ENCODE measurements around the gene CLTC.

CLTC gene

DNA sequence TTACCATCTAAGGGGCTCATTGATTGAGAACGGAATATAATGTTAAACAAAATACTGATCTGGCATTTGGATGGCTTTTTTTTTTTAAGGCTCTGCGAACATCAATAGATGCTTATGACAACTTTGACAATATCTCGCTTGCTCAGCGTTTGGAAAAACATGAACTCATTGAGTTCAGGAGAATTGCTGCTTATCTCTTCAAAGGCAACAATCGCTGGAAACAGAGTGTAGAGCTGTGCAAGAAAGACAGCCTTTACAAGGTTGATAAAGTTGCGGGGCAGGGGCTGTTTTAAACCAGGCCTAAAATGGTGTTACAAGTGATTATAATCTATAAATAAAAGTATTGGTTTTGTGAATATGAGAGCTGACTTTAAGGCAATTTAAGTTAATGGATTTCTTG, 65.3 kb downstream of the CLTC start:
- no peak for DNase-seq (ENCODE audit: low read depth)

DNA sequence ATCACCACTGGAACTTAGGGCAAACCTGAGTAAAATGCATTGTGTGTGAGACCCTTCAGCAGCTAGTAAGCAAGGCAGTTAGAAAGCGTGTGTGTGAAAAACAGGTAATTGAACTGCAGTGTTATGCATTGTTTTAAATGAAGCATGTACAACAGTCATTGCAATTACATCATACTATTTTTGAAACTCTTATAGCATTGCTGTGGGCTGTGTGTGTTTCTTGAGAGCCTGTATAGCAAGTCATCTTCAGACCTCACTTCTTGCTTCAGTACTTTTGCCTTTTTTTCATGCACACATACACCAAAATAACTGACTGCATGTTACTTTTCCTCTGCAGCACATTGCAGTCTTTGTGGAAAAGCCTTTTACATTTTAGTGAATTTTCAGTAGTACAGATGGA, 68.3 kb downstream of the CLTC start:
- DNase-seq (ENCODE audit: low read depth) = no peak

DNA sequence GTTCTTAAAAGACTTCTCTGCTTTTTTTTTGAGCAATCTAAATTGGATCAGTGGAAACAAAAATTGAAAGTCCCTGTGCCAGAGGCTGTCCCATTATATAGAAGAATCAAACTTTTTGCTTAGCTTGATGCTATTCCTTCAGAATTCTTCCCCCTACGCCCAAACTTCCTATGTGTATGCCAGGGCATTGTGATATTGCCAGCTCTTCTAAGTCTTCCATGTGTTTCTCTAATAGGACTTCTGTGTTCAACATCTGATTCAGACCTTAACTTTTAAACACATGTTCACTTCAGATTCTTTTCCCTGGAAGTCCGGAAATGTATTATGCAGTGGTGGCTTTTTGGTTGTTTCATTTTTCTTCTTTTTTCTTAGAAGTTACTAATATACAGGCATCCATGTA, 68.8 kb downstream of the CLTC start:
- no peak for DNase-seq (ENCODE audit: low read depth)

DNA sequence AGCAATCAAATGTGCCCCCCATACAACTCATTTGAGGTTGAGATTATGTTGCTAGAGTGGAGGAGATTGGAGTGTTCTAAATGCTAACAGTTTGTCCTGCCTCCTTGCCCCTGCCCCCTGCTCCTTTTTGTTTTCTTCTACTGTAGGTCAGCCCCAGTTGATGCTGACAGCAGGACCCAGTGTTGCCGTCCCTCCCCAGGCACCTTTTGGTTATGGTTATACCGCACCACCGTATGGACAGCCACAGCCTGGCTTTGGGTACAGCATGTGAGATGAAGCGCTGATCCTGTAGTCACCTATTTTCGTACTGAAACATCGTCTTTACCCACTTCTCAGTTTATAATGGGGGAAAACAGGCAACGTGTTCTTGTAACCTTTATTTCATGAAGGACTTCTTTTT, 73.9 kb downstream of the CLTC start:
- DNase-seq (ENCODE audit: low read depth) = no peak

DNA sequence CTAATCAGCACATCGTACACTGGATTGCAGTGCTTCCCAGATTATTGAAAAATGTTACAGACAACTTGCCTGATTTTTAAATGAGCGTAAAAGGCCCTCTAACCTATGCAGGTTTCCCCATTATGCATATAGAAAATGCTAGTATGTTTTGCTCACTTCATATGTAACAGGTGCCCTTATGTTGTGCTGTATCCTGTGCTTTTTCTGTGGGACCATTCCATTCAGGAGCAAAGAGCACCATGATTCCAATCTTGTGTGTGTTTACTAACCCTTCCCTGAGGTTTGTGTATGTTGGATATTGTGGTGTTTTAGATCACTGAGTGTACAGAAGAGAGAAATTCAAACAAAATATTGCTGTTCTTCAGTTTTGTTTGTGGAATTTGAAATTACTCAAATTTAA, 74.6 kb downstream of the CLTC start:
- no peak for DNase-seq (ENCODE audit: low read depth)

DNA sequence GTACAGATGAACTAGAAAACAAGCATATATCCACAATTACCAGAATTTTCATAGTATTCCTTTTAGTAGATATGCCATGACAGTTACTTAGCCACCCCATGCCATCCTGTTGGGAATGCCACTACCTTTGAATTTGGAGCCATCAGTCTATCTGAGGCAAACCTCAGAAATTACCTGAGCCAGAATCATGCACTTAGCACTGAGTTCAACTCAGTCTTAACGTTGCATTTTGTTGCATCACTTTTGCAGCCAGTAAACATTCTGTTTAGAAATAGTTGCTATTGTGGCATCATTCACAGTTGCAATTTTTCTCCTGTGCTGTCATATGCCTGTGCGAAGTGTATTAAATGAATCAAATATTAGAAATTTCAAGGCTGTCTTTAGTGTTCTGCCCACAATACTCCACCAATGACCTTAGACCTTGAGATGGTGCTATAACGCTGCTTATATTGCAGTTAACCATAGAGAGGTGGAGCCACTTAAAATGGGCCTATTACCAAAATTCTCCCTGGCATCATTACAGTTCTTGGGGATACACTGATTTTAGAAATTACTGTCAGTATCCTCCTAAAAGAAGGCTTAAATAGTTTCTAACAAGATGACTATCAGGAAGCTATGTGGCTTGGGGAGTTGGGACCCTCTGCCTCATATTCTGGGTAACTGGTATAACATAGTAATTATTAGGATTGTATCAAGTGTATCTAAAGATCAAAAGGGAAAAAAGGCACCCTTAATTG, 76.4 kb downstream of the CLTC start:
- peak; percentile 53 for DNase-seq (ENCODE audit: low read depth)

DNA sequence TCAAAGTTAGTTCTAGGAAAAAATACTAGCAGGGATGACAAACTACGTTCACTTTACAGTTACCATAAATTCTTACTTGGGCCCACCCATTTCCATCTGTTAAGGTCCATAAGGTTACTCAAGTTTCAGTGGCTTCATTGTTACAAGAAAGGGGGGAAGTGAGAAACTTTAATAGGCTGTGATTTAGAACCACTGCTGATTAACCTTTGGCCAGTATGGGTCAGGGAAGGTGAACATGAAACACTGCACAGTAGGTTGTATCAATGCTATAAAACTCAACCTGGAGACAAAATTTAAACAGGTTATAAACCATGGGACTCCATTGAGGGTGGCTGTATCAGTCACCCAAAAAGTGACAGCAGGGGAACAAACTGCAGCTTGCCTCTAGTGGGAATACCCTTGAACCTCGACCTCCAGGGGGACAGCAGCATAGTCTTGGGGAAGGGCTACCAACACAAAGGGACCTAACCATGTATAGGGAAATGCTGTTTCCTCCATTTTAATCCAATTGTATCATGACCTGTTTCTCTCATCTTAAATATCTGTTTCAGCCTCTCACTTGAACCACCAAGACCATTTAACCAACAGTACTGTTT, 77.1 kb downstream of the CLTC start:
- no peak for DNase-seq (ENCODE audit: low read depth)

DNA sequence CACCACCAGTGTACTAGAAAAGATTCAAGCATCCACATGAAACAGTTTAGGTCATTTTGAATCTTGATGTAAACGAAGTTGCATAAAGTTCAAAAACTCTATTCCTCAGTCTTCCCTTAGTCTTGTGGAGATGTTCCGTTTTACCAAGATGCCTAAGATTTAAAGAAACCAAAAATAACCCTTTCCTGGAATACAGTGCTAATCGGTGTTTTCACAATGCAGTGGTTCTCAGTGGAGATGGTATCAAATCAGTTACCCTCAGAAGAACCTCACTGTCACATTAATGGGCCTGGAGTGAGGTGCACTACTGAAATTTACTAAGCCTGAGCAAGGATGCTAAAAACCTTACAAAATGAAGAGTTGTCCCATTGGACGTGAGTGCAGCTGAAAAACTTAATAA, 78.4 kb downstream of the CLTC start:
- DNase-seq (ENCODE audit: low read depth) = no peak

DNA sequence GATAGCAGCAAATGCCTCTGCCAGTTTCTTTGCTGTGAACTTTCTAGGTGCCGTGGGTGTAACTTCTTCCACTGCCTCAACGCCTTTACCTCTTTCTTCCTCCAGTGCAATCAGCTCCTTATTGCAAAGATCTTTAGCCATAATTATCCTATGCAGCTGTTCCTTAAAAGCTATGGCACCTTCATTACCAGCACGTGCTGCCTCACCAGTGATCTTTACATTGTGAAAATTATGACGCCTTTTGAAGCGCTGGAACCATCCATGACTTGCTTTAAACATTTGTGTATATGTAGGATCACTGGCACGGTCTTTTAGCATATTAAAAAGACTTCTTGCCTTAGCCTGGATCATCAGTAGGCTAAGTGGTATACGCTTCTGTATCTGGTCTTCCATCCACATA, 79.5 kb downstream of the CLTC start:
- DNase-seq (ENCODE audit: low read depth) = no peak

DNA sequence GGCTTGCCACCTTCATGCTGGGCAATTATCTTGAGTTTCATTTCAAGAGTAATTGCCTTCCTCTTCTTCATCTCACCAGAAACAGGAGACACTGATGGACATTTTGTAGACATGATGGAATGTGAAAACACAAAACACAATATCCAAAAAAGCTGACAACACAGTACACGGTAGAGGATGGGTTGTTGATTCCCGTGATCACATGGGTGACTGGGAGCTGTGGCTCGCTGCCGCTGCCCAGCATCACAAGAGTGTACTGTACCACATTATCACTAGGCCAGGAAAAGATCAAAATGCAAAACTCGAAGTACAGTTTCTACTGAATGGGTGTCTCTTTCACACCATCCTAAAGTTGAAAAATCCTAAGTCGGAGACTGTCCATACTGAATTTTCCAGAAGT, 80.1 kb downstream of the CLTC start:
- DNase-seq (ENCODE audit: low read depth) = no peak

DNA sequence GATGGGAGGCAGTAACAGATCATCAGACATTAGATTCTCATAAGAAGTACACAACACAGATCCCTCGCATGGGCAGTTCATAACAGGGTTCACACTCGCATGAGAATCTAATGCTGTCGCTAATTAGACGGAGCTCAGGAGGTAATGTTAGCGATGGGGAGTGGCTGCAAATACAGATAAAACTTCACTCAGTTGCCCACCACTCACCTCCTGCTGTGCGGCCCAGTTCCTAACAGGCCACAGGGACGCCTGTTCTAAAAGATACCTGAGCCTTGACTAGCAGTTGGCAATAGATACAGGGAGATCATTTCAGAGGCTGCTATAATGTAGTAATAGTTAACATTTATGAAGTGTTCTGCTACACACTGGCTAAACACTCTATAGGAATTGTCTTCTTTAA, 82.6 kb downstream of the CLTC start:
- DNase-seq (ENCODE audit: low read depth) = no peak

DNA sequence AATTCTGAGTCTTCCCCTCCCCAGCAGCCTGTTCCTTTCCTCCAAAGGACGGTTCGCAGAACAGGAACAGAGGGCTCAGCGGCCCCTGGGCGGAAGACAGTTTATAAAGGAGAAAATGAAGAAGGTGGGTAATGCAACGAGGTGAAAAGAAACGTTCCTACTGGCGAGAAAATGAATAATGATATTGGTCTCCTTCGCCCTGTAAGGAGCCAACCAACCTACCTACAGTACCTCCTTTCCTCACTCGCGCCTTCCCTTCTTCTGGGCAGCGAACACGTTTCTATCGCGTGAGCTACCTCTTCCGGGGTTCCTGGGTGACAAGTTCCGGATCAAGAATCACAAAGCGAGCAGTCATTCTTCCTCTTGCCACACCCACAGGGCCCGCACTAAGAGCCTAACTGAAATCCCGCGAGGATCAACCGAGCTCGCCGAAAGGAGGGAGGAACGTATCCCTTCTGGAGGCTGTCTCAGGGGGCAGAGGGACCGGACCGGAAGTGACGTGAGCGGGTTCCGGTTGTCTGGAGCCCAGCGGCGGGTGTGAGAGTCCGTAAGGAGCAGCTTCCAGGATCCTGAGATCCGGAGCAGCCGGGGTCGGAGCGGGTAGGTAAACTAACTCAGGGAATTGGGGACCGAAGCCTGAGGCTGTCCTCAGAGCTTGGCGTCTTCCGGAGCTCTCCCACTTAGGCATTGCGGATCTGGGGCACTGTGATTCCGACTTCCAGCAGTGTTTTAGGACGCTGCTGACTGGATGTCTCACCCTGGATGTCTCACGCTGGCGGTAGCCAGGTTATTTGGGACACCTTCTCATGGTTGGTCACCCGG, 87.7 kb downstream of the CLTC start, which contains the start of the genes PTRH2 and VMP1:
Gene PTRH2 (minus strand): TSS at position 282 of the 822 bp plus-strand sequence. CDS start 9,452 bp downstream, outside the sequence.
Gene VMP1 (plus strand): TSS at position 506 of the 822 bp plus-strand sequence. CDS start 23,793 bp downstream, outside the sequence.
- peak; percentile 99 for DNase-seq (ENCODE audit: low read depth)

DNA sequence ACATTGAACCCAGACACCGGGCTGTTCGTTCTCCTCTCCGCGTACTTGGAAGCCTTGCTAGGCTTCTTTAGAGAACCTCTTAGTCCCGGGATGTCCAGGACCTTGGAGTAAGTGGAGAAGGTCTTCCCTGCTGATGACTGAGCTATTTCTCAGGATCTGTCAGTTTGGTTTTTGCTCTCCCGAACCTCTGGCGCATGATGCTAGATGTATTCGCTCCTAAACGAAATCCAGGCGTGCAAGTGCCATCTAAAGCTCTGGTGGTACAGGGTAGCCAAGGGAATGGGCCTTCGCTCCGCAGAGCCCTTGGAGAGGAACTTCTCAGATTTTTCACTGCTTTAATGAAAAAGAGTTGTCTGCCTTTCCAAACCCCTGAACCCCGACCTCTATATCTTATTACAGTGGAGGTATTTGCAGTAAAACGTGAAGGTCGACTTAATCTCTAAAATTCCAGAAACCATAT, 88.3 kb downstream of the CLTC start:
- DNase-seq (ENCODE audit: low read depth) = no peak

DNA sequence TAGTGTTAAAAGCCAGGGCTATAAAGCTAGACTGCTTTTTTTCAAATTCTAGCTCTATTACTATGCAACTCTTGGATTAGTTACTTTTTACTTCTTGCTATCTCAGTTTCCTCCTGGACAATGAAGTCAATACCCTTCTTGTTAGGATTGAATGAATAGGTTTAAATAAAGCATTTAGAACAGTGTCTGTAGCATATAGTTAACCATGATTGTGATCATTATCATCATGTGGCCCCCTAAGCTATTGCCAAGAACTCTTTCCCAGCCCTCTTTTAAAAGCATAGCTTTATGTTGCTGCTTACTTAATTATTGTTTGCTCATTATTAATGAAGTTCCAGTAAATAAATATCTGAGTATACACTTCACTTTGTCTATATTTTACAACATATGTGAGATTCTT, 92.2 kb downstream of the CLTC start:
- DNase-seq (ENCODE audit: low read depth) = no peak

DNA sequence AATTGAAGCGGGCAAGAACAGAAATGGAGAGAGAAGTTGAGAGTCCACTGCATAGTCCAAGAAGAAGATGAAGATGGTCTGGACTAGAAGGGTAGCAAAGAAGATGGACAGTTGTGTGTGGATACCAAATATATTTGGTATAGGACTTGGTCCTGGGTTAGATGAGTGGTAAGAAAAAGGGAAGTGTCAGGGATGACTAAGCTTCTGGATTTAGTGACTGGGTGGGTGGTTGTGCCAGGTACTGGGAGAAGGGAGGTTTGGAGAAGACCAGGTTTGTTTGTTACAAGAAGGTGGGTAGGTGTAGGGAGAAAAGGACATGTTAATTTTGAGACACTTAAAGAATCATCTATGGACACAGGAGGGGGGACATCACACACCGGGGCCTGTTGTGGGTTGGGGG, 93.2 kb downstream of the CLTC start:
- no peak for DNase-seq (ENCODE audit: low read depth)

DNA sequence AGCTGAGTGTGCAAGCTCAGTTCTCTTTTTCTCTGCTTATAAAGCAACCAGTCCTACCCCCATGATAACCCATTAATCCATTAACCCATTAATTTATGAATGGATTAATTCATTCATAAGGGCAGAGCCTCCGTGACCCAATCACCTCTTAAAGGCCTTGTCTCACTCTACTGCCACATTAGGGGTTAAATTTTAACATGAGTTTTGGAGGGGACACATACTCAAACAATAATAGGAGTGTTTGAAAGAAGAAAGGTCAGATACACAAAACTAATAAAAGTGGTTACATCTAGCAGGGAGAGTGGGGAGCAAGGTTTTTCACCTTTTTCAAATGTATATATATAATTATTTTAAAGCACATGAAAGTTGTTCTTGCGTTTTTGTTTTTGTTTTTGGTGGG, 94.6 kb downstream of the CLTC start:
- DNase-seq (ENCODE audit: low read depth) = no peak

DNA sequence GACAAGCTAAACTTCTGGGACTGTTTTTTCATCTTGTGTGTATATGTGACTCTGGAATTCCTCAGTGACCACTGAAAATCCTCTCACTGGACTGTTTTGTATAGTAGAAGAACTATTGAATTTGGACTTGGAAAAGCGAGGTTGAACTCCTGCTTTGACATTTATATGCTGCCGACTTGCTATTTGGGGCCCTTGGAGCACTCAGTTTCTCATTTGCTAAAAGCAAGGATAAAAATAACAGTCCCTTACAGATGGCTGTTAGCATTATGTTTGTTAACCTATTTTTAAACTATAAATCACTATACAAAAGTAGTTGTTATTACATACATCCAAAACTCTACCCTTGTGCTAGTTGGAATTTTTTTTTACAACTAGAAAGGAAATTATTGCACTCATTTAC, 96.7 kb downstream of the CLTC start:
- DNase-seq (ENCODE audit: low read depth) = no peak

DNA sequence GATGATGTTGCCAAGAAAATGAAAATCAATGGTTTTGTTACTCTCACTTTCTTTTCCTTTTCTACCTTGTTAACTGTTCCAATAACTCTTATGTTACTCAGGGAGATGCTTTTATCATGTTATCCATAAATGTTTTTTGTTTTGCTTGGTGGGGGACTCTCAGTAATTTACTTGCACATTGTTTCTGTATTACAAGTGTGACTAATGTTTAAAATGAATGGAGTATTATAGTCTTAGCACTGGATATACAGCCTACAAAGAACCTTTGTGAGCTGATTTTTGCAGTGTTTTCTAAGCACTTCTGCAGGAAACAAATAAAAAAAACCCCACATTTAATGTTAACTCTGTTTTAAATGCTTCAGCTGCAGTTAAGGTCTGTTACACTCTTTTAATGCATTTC, 99.8 kb downstream of the CLTC start:
- no peak for DNase-seq (ENCODE audit: low read depth)

DNA sequence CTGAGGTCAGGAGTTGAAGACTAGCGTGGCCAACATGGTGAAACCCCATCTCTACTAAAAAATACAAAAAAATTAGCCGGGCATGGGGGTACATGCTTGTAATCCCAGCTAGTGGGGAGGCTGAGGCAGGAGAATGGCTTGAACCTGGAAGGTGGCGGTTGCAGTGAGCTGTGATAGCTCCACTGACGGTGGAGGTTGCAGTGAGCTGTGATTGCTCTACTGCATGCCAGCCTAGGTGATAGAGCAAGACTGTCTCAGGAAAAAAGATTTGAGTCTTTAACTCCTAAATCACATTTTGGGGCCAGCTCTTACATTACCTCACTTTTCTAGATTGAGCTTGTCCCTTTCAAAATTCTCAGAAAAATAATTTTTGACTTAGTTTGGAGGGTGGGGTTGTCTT, 102.9 kb downstream of the CLTC start:
- DNase-seq (ENCODE audit: low read depth) = no peak

DNA sequence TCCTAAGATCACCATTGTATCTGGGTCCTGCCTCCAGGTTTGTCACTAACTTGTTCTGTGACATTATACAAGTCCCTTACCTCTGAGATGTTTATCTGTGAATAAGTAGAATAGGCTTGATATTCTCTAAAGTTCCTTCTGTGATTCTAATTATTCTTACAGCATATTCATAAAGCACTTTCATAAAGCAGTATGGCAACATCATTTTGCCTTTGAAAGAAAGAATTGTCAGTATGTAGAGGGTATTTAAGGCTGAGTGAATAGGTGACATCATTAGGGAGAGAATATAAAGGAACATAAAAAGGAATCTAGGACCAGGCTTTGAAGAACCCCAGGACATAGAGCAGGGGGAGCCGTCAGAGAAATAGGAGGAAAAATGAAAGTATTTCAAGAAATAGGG, 103.3 kb downstream of the CLTC start:
- DNase-seq (ENCODE audit: low read depth) = no peak

DNA sequence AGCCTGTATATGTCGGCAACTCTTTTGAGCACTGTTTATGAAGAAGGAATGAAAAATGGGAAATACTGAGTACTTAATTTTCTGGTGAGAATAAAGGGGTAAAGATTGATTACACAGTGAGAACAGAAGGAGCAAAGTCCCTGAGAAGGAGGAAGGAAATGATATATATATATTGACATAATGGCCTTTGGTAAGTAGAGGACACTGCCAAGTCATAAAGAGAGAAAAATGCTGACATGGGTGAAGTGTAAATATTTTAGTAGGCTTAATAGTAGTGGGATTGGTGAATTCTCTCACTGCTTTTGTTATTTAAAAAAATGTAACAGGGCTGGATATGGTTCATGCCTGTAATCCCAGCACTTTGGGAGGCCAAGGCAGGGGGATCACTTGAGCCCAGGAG, 103.9 kb downstream of the CLTC start:
- no peak for DNase-seq (ENCODE audit: low read depth)

DNA sequence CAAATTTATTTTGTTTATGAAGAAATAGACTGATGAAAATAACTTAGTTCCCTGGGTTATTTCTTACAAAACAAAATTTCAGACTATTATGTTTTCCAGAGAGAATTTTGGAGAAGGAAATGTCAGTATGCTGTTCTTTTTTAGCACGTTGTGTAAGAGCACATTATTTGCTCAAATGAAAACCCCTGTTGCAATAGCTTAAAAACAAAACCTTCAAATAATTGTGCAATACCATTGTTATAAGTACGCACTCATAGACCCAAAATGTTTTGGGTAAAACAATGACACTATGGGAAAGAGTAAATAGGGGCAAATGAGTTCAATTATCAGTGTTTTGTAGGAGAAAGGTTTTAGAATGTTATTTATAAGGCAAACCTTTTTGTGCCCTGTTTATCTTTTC, 106.0 kb downstream of the CLTC start:
- DNase-seq (ENCODE audit: low read depth) = peak; percentile 38

Data from fibroblast of the conjunctiva (primary cell).